Adrenal gland (tissue), 5 donors: Measurements from ENCODE around the gene ZHX3.

Experiments
- CTCF ChIP-seq, 6 experiments: fragments of 450-650 bp in 4 of 6; fragments of 200-600 bp in 2 of 6; sonication (generic) in 1 of 6; IDR thresholded peaks; 1 replicate in 5 of 6; 2 replicates in 1 of 6; pipeline versions ENCODE4 v1.5.1 to v1.8.0; 2016 to 2021; ENCODE audit warnings: antibody characterized with exemption in 6 of 6, mild to moderate bottlenecking in 2 of 6, moderate library complexity in 1 of 6
- POLR2A ChIP-seq, 2 donors: fragments of 450-650 bp; IDR thresholded peaks; one replicate each; pipeline ENCODE4 v1.6.1; 2017; ENCODE audit warnings: antibody characterized with exemption in 2 of 2, mild to moderate bottlenecking in 2 of 2, moderate library complexity in 1 of 2
- donor health status: DM: no; HTN: no; CAD: no.

DNA sequence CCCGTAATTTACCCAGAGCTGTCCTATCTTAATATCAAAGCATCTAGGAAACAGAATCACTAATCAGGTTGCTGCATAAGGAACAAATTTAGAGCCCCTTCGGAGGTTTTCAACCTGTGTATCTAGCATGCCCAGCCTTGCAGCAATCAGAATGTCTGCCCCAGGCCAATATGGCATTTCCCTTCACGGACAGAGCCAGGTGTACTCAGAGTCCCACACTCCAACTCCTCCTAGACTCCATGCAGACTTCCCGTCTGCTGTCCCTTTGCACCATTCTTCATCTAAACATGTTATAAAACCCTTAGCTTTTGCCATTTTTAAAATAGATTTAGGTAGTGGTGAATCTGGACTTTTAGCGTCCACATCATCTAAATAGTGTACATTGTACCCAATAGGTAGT is 61.0 kb downstream of the ZHX3 start:
- TF ChIP-seq CTCF (IDR thresholded peaks at IDR 0.05) (no peak), POLR2A (IDR thresholded peaks at IDR 0.05) (no peak)
